CD4-positive, alpha-beta T cell treated with Interleukin-17A for 4 hours (primary cell): Measurements from ENCODE around the gene CLPSL2.

Experiments used
- DNase-seq: peaks from one replicate; pipeline ENCODE4 v3.0.0-alpha.2; 2020; ENCODE audit warnings: mixed read lengths

The CLPSL2 gene

DNA sequence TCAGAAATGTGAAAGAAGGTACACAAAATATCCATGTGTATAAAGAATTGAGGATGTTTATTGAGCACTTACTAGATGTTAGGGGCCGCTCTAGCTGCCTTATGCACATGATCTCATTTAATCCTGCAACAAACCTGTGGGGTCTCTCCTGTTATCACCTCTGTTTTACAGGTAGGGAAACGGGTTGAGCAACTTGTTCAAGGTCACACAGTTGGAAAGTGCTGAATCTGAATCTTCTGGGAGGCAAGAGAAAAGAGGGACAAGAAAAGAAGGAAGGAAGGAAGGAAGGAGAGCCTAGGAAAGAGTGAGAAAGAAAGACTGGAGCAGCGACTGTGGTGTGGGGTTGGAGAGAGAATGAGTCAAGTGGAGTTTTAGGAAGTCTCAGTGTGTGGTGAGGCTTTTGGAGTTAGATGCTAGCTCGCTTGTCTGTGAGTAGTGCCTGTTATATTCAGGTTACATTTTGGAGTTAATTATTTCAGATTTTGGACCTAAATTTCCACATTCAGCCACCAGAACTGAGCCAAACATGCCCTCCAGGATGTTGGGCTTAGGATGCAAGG, 12.1 kb downstream of the CLPSL2 start:
- DNase-seq = no peak

DNA sequence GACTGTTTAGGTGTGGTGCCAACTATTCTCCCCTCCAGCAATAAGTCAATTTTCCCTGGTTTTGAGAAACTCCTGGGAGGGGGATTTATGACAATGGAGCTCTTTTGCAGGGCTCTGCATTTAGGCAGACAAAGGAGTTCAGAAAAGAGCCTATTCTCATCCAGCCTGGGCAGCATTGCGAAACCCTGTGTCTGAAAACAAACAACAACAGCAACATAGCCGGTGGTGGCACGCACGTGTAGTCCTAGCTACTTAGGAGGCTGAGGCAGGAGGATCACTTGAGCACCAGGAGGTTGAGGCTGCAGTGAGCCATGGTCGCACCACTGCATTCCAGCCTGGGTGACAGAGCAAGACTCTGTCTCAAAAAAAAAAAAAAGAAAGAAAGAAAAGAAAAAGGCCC, 14.3 kb downstream of the CLPSL2 start:
- no peak for DNase-seq

DNA sequence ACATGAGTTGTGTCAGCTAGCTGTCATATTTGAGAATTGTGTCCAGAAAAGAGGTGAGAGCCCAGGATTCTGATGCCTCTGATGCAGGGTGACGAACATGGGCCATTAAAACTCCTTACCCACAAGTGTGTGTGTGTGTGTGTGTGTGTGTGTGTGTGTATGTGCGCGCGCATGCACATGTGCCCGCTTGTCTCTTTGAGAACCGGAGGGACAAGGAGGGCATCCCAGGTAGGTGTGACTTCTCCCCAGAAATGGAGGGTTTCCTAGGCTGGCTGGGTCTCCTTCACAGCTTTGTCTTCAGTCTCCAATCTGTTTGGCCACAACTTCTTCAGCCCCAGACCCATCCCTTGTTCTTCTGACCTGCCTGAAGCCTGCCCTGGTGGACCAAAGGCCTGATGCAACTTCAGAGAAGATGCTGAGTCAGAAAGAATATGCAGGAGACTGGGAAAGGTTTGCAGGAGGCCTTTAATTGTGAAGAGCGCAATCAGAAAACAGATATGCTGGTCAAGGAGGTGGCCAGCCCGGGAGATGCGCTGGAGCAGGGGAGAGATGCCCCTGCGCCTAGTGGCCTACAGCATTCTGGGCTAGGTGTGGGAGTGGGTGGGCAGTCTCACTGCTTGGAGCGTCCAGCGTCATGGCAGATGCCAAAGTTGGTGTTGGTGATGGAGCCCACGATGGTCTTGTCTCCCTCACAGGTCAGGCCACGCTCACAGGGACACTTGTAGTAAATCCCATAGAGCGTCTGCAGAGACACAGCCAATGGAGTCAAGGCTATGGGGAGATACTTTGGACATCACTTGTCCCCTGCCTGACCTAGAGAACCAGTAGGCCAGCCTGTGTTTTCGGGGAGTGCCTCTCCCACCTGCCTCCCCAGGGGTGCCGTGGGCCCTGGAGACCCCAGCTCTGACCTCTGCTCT, 18.4 kb downstream of the CLPSL2 start:
- DNase-seq = no peak

DNA sequence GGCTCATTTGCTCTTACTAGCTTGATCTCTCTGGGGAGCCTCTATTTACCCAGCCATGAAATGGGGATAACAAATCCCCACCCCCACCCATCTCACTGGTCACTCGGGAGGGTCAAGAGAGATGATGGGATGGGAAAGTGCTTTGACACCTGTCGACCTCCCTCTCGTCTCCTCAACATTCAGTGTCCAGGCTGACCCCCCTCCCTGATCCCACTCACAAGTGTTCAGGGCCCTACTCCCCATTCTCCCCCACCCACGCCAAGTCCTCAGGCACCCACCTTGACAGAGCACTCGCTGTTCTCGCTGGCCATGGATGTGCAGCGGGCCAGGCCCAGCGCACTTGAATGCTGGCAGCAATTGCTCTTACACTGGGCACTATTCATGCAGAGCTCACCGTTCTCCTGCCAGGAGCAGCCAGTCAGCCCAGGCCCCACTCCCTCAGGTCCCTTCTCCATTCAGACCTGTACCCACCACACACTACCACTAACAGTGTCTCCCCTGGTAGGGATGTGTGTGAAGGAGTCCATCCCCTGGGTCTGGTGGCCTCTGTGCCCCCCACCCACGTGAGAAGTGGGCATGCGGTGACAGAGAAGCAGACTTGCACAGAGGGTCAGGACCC, 19.2 kb downstream of the CLPSL2 start:
- no peak for DNase-seq

DNA sequence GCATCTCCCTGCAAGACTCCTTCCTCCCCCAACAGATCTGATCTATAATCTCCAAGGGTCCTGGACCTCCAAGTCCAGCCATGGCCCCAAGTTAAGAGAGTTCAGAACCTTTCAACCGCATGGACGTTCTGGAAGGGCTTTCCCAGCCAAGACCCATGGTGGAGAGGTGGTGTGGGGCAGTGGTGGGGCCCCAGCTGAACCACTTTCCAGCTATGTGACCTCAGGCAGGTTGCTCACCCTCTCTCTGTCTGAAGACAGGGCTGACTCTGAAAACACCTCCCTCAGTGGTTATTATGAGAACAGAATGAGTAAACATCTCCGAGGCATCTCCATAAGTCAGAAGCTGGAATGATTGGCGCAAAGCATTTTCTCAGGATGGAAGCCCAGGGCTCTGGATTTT, 19.8 kb downstream of the CLPSL2 start:
- no peak for DNase-seq

DNA sequence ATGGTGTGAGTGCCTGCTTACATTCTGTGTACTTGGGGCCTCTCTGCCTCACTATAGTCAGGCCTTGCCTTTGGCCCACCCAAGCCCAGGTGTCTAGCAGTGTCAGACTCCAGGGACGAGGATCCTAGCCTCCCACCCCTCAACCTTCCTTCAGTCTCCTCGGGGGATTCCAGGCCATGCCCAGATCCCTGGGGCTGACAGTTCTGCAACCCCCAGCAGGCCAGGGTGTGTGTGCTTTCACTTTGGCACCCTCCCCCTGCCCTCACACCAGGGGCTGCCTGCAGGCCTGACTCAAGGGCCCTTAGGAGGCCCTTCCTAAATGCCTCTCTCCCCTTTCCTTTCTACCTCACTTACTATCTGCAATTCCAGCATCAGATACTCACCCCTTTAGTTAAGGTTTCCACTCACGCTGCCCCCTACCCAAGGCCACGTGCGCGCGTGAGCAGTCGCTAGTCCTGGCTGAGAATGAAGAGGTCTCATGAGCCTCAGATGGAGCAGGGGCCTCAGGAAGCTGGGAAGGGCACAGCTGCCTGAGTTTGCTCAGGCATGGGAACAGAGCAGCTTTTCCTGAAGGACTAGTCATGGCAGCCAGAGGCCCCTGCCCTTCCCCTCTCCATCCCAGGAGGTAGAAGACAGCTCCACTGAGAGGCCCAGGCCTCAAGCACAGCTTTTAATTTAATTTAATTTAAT, 21.6 kb downstream of the CLPSL2 start:
- DNase-seq = no peak

DNA sequence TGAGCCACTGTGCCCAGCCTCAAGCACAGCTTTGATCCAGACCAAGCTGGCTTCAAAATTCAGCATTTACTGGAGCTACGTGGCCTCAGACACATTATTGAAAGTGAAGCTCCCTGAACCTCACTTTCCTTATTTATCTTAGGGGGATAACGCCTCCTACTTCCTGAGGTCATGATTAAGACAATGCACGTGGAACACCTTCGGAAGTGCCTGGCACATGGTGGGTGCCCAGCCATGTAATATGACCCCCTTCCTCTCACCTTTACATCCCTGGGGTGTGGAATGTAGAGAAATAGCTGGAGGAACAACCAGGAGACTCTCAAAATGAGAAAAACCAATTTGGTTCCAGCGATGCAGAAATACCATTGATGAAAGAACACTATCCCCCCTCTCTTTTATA, 22.3 kb downstream of the CLPSL2 start:
- DNase-seq = no peak

DNA sequence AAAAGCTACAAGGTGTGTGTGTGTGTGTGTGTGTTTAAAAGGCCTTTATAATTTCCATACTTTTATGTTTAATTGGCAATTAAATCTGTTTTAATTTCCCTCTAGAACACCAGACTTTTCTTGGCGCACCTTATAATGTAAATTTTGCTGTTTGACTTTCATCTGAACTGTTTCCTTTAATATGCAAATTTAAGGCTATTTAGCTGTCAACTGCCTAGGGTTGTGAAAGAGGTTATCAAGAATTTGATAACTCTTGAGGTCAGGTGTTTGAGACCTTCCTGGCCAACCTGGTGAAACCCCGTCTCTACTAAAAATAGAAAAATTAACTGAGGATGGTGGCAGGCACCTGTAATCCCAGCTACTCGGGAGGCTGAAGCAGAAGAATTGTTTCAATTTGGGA, 24.8 kb downstream of the CLPSL2 start:
- DNase-seq = no peak

DNA sequence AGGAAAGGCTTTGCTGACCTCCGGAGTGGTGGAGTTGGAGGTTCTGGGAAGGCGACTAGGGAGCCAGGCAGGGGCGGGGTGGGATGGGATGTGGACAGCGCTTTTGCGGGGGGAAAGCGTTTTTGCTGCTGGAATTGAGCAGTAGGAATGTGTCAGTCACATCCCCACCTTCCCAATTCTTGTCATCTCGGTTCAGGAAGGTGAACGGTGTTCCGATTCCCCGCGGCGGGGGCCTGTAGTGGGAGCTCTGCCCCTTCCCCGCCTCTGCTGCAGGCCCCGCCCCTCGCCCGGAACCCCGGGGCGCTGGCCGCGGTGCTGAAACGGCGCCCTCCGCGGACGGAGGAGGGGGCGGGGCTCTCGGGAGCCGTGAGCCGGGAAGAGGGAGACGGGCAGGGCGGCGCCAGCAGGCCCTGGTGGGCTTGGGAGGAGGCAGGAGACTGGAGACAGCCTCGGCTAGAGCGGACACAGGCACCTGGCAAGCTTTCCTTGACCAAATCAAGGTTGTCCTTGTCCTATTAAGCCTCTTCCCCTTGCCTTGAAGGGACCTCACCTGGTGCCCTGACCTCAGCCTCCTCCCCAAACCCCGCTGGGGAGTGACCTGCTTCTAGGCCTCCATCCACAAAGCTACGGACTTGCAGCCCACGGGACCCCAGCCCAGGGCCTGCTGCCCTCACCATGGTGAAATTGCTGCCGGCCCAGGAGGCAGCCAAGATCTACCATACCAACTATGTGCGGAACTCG, 28.8 kb downstream of the CLPSL2 start, which contains the start of gene LHFPL5:
Gene LHFPL5 (plus strand): TSS at position 357 of the 741 bp plus-strand sequence. CDS start 319 bp downstream, at position 676.
- peak; percentile 59 for DNase-seq

DNA sequence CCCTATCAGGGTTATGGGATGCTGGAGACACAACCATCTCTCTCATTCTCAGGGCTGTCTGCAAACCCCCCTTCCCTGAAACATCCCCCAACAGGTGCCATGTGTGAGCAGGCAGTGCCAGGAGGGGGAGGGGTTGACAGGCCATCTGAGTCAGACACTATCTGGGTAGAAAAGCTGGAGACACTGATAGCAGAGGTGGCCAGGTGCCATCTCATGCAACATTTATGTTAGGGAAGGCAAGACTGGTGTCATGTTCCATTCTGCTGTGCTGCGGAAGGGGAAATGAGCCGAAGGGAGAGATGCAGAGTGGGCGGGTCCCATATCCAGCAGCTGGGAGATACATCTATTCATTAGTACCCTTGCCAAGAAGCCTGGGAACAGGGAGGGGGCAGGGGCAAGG, 32.3 kb downstream of the CLPSL2 start:
- no peak for DNase-seq

DNA sequence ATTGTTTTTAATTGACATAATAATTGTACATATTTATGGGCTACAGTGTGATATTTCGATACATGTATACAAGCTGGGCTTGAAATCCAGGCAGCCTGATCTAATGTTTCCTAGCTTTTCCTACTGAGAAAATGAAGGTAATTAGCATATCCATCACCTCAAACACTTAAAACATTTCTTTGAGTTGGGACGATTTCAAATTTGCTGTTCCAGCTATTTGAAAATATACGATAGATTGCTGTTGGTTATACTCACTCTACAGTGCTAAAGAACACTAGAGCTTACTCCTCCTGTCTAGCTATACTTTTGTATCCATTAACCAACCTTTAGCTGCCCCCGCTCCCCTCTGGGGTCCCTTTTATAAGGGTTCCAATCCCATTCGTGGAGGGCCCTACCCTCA, 33.4 kb downstream of the CLPSL2 start:
- no peak for DNase-seq

DNA sequence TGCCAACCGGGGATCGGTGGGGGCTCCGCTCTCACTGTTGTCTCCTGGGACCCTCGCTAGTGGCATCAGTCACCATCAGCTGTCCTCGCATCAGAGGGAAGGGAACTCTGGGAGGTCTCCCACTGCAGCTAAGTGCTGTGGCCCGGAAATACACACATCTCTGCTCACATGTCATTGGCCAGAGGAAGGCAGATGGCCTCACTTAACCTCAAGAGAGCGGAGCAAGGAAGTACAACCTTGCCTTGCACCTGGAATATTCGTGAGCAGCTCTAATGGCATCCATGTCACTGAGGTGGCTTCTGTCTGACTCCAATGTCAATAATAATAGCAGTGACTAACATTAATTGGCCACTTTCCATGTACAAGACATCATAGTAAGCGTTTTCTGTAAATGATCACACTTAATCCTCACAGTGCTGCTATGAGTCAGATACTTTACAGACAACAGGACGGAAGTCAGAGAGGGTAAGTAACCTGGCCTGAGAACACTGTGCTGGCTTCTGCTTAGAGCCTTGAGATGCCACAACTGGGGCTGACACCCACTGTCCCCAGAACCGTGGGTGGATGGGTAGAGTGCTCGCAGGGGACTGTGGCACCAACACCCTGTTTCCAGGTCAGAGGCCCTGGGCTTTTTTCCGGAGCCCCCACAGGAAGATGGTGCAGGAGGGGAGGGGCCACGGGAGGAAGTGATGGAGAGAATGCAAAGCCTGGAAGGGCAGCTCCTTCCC, 34.7 kb downstream of the CLPSL2 start:
- DNase-seq = no peak

DNA sequence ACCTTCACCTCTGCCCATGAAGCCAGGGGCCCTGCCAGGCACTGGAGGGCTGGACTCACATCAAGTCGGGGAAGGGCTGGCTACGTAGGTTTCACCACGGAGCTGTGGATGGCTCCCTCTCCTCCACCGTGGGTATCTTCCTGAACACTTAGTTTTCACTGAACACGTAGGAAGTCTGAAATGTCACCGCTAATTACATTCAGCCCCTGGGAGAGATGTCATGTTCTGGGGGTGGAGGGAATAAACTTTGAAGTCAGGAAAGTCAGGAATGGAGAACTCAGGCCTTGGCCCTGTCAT, 35.2 kb downstream of the CLPSL2 start:
- DNase-seq = no peak

DNA sequence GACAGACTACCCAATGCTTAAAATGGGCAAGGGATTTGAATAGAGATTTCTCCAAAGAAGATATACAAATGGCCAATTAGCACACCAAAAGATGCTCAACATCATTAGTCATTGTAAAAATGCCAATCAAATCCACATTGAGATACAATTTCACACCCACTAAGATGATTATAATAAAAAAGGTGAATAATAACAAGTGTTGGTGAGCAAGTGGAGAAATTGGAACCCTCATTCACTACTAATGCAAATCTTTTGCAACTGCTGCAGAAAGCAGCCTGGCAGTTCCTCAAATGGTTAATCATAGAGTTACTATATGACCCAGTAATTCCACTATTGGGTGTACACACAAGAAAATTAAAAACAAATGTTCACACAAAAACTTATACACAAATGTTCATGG, 41.1 kb downstream of the CLPSL2 start:
- DNase-seq = no peak

DNA sequence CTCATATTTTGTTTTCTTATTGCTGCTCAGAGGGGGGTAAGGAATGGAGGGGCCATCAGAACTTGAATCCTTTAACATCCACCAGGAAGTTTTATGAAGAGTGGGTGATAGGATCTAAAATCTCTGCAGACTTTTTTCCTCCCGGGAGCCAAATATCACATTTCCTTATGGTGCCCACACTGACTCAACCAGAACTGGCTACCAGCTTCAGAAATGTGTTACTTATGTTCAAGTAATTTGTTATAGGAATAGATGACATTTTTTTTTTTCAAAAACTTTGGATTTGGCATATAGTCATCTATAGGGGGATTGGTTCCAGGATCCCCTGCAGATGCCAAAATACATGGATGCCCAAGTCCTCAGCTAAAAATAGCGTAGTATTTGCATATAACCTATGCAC, 47.2 kb downstream of the CLPSL2 start:
- DNase-seq = no peak

DNA sequence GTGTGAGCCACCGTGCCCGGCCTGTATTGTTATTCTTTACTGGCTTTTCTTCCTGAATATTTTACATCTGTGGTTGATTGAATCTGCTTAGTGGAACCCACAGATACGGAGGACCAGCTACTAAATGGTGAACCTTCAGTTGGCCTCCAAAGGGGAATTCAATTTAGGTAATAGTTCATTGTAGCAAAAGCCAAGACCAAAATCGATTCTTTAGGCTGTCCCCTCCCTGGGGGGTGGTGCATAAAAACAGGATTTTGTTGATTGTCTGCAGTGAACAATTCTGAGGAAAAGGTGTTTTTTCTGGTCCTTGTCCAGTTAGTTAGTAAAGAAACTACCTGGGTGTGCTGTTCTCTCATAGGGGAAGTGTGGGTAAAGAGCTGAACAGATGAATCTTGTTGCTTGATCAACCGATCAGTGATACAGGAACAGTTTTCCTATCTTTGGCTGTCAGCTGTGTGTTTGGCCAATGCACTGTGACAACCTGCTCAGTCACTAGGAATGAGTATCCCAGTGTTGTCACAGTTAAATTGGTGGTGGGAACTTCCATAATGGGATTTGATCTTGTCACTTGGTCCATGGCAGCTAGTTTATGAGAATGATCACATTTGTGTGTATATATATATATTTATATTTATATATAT, 48.3 kb downstream of the CLPSL2 start:
- no peak for DNase-seq
